WTC11 (cell line): ENCODE results near the gene PAX4. TPM values are rescaled to one million over a fixed set of nuclear protein-coding genes. Genes with fewer than 3 reads are reported as not detected.

ENCODE experiments used
- ATAC-seq: fragments of 200-7000 bp; cut with Tn5 transposase; 2 replicates; pipeline ENCODE4 v1.10.0; 2021; ENCODE audit warnings: mild to moderate bottlenecking, moderate library complexity
- CTCF ChIA-PET: fragments of 300-600 bp; sonication (Branson Sonifier 250); formaldehyde crosslinking; loops from one replicate; lab custom pipeline; 2021; ENCODE audit warnings: antibody characterized with exemption; lab: Charles Lee
- POLR2A ChIA-PET: fragments of 350-600 bp; sonication (Branson Sonifier 250); formaldehyde crosslinking; loops from one replicate; lab custom pipeline; 2021; ENCODE audit warnings: antibody characterized with exemption; lab: Charles Lee
- DNase-seq: peaks from one replicate; pipeline ENCODE4 v3.0.0; 2021; ENCODE audit warnings: low spot score
- H3K27ac Mint-ChIP-seq: 2 replicates; pipeline ENCODE4 v1.8.0; 2021; ENCODE audit warnings: mixed read lengths
- H3K27me3 Mint-ChIP-seq: 2 replicates; pipeline ENCODE4 v1.8.0; 2021; ENCODE audit warnings: low read depth, mild to moderate bottlenecking, moderate library complexity, mixed read lengths
- H3K36me3 Mint-ChIP-seq: 2 replicates; pipeline ENCODE4 v1.8.0; 2021; ENCODE audit warnings: mixed read lengths
- H3K4me1 Mint-ChIP-seq: 2 replicates; pipeline ENCODE4 v1.8.0; 2022; ENCODE audit warnings: mixed read lengths
- H3K4me3 Mint-ChIP-seq: 2 replicates; pipeline ENCODE4 v1.8.0; 2021; ENCODE audit warnings: mild to moderate bottlenecking, moderate library complexity, mixed read lengths
- H3K9me3 Mint-ChIP-seq: 2 replicates; pipeline ENCODE4 v1.8.0; 2021; ENCODE audit warnings: mixed read lengths
- ATF3 ChIP-seq: sonication (generic); formaldehyde crosslinking; conservative IDR thresholded peaks from 2 replicates; pipeline ENCODE4 v1.8.1; 2022; ENCODE audit warnings: mild to moderate bottlenecking, missing genetic modification reagents
- CREB1 ChIP-seq: sonication (generic); formaldehyde crosslinking; IDR thresholded peaks from 2 replicates; pipeline ENCODE4 v1.8.0; 2023; ENCODE audit warnings: mild to moderate bottlenecking, missing genetic modification reagents
- CREM ChIP-seq: sonication (generic); formaldehyde crosslinking; IDR thresholded peaks from 2 replicates; pipeline ENCODE4 v1.8.1; 2022; ENCODE audit warnings: mild to moderate bottlenecking, missing genetic modification reagents, moderate library complexity
- E2F5 ChIP-seq: sonication (generic); formaldehyde crosslinking; IDR thresholded peaks from 2 replicates; pipeline ENCODE4 v1.8.1; 2022; ENCODE audit warnings: mild to moderate bottlenecking, moderate library complexity, missing genetic modification reagents
- ETV6 ChIP-seq: sonication (generic); formaldehyde crosslinking; IDR thresholded peaks from 2 replicates; pipeline ENCODE4 v1.8.1; 2022; ENCODE audit warnings: mild to moderate bottlenecking, missing genetic modification reagents
- FOXP1 ChIP-seq: sonication (generic); formaldehyde crosslinking; IDR thresholded peaks from 2 replicates; pipeline ENCODE4 v1.8.0; 2022; ENCODE audit warnings: missing genetic modification reagents, mild to moderate bottlenecking, moderate library complexity, borderline replicate concordance
- FOXP4 ChIP-seq: sonication (generic); formaldehyde crosslinking; IDR thresholded peaks from 2 replicates; pipeline ENCODE4 v1.8.0; 2022; ENCODE audit warnings: mild to moderate bottlenecking, missing genetic modification reagents
- GTF2I ChIP-seq: fragments of 250-450 bp; sonication (Bioruptor Pico); conservative IDR thresholded peaks from 2 replicates; pipeline ENCODE4 v1.4.0; 2021; ENCODE audit warnings: mild to moderate bottlenecking
- JAZF1 ChIP-seq: fragments of 250-450 bp; sonication (Bioruptor Pico); IDR thresholded peaks from 2 replicates; pipeline ENCODE4 v1.9.0; 2021; ENCODE audit warnings: moderate library complexity, mild to moderate bottlenecking, inconsistent platforms
- KAT7 ChIP-seq: sonication (generic); formaldehyde crosslinking; IDR thresholded peaks from 2 replicates; pipeline ENCODE4 v1.8.1; 2023; ENCODE audit warnings: missing genetic modification reagents, mild to moderate bottlenecking, borderline replicate concordance
- MXD4 ChIP-seq: fragments of 250-450 bp; sonication (Bioruptor Pico); IDR thresholded peaks from 2 replicates; pipeline ENCODE4 v1.8.0; 2021; ENCODE audit warnings: mild to moderate bottlenecking, moderate library complexity, borderline replicate concordance
- NFATC4 ChIP-seq: fragments of 250-450 bp; sonication (Bioruptor Pico); IDR thresholded peaks from 2 replicates; pipeline ENCODE4 v1.9.0; 2021; ENCODE audit warnings: mild to moderate bottlenecking
- NR1H2 ChIP-seq: sonication (generic); formaldehyde crosslinking; IDR thresholded peaks from 2 replicates; pipeline ENCODE4 v1.9.0; 2021; ENCODE audit warnings: mild to moderate bottlenecking, moderate library complexity, missing genetic modification reagents
- RELA ChIP-seq: sonication (generic); formaldehyde crosslinking; IDR thresholded peaks from 2 replicates; pipeline ENCODE4 v1.8.1; 2022; ENCODE audit warnings: missing genetic modification reagents, mild to moderate bottlenecking, borderline replicate concordance
- TEAD4 ChIP-seq: sonication (generic); formaldehyde crosslinking; IDR thresholded peaks from 2 replicates; pipeline ENCODE4 v1.8.0; 2022; ENCODE audit warnings: mild to moderate bottlenecking, missing genetic modification reagents
- USF1 ChIP-seq: sonication (generic); formaldehyde crosslinking; IDR thresholded peaks from 2 replicates; pipeline ENCODE4 v1.8.0; 2022; ENCODE audit warnings: mild to moderate bottlenecking, missing genetic modification reagents
- ZBTB21 ChIP-seq: sonication (generic); formaldehyde crosslinking; IDR thresholded peaks from 2 replicates; pipeline ENCODE4 v1.8.1; 2023; ENCODE audit warnings: mild to moderate bottlenecking, missing genetic modification reagents, borderline replicate concordance
- ZNF121 ChIP-seq: sonication (generic); formaldehyde crosslinking; IDR thresholded peaks from 2 replicates; pipeline ENCODE4 v1.8.0; 2023; ENCODE audit warnings: missing genetic modification reagents
- ZNF219 ChIP-seq: sonication (generic); formaldehyde crosslinking; IDR thresholded peaks from 2 replicates; pipeline ENCODE4 v1.8.0; 2023; ENCODE audit warnings: missing genetic modification reagents, mild to moderate bottlenecking, borderline replicate concordance
- ZNF232 ChIP-seq: sonication (generic); formaldehyde crosslinking; IDR thresholded peaks from 2 replicates; pipeline ENCODE4 v1.8.0; 2022; ENCODE audit warnings: mild to moderate bottlenecking, missing genetic modification reagents
- ZNF396 ChIP-seq: fragments of 250-450 bp; sonication (Bioruptor Pico); IDR thresholded peaks from 2 replicates; pipeline ENCODE4 v1.8.0; 2021; ENCODE audit warnings: mild to moderate bottlenecking, moderate library complexity, borderline replicate concordance
- ZNF423 ChIP-seq: fragments of 250-450 bp; sonication (Bioruptor Pico); IDR thresholded peaks from 2 replicates; pipeline ENCODE4 v2.1.2; 2022; ENCODE audit warnings: mild to moderate bottlenecking, moderate library complexity
- total RNA-seq: library from RNA; stranded (reverse); gene quantifications from 3 replicates; pipeline ENCODE4 v1.2.3, GENCODE V29; 2021

The PAX4 gene
- total RNA-seq, 1 experiment from 2014 or later, result not detected

- H3K9me3 Mint-ChIP-seq, result peaks cover 23% of the 10 kb centered on the region
- ChIA-PET POLR2A (no interaction called here), CTCF (interaction anchor here (1.1 kb wide), 1 partner anchor 11 kb away, joined by 3 read pairs; no protein-coding TSS in a partner anchor)
- no peak overlapping the region for H3K27ac Mint-ChIP-seq
- DNase-seq, result no peak
- TF ChIP-seq USF1 (CRISPR knock-in tag) (no peak), FOXP4 (CRISPR knock-in tag) (no peak), ZNF232 (no peak), NFATC4 (CRISPR knock-in tag) (no peak), ZNF396 (no peak), E2F5 (no peak), ZNF423 (CRISPR knock-in tag) (no peak), ETV6 (no peak), NR1H2 (no peak), TEAD4 (CRISPR knock-in tag) (no peak), ATF3 (CRISPR knock-in tag) (no peak)
- H3K36me3 Mint-ChIP-seq, result no peaks in the 10 kb centered on the region
- no peak overlapping the region for H3K4me3 Mint-ChIP-seq
- H3K27me3 Mint-ChIP-seq, result peaks cover 34% of the 10 kb centered on the region
- no peaks in the 10 kb centered on the region for H3K4me1 Mint-ChIP-seq
- ATAC-seq, result peak; percentile 26; the same call in 1 of the 2 replicates
Observed at GRCh38 chr7:127609297-127609696, 8.6 kb downstream of the PAX4 start.

GRCh38 chr7:127608446-127608845 lies 9.5 kb downstream of the PAX4 start:
- POLR2A ChIA-PET, result no interaction called here
- no peak overlapping the region for H3K27ac Mint-ChIP-seq
- DNase-seq, result no peak
- H3K4me3 Mint-ChIP-seq, result no peak overlapping the region
- peaks cover 26% of the 10 kb centered on the region for H3K9me3 Mint-ChIP-seq
- H3K27me3 Mint-ChIP-seq, result peaks cover 26% of the 10 kb centered on the region
- CTCF ChIA-PET, result interaction anchor here (1.1 to 2.0 kb wide), 3 partner anchors 10 to 21 kb away, joined by 3 to 9 read pairs (median 4); no protein-coding TSS in a partner anchor
- TF ChIP-seq CREM (CRISPR knock-in tag), result no peak
- no peak for TF ChIP-seq CREB1 (CRISPR knock-in tag)
- TF ChIP-seq ZNF219 (CRISPR knock-in tag), result no peak
- no peak for TF ChIP-seq ZBTB21 (CRISPR knock-in tag)
- no peak for TF ChIP-seq FOXP1 (CRISPR knock-in tag)
- TF ChIP-seq ZNF121 (CRISPR knock-in tag), result no peak
- no peak for TF ChIP-seq RELA (CRISPR knock-in tag)
- TF ChIP-seq, all 79 proteins: peak for 0
- no peak for ATAC-seq
- Mint-ChIP-seq H3K36me3 (no peaks in the 10 kb centered on the region), H3K4me1 (no peaks in the 10 kb centered on the region)

GRCh38 chr7:127600885-127601284 lies 17.1 kb downstream of the PAX4 start:
- H3K27ac Mint-ChIP-seq, result no peak overlapping the region
- POLR2A ChIA-PET, result no interaction called here
- peaks cover 3% of the 10 kb centered on the region; the same call in 1 of the 2 replicates for H3K9me3 Mint-ChIP-seq

More at GRCh38 chr7:127600885-127601284, 17.1 kb downstream of the PAX4 start:
- H3K27me3 Mint-ChIP-seq, result peaks cover 2% of the 10 kb centered on the region; the same call in 1 of the 2 replicates
- peak; percentile 52 for ATAC-seq
- DNase-seq, result no peak
- no peak for TF ChIP-seq JAZF1
- TF ChIP-seq MXD4 (CRISPR knock-in tag), result no peak
- no peak for TF ChIP-seq KAT7 (CRISPR knock-in tag)
- no peak for TF ChIP-seq GTF2I (CRISPR knock-in tag)
- TF ChIP-seq, all 79 proteins: peak for 0
- H3K4me1 Mint-ChIP-seq, result peaks cover 19% of the 10 kb centered on the region
- H3K36me3 Mint-ChIP-seq, result no peaks in the 10 kb centered on the region
- CTCF ChIA-PET, result interaction anchor here (1.5 to 2.8 kb wide), 2 partner anchors 12 to 28 kb away, joined by 9 to 11 read pairs; partner anchors contain the start of gene ARF5
- H3K4me3 Mint-ChIP-seq, result no peak overlapping the region
